22Rv1 (cell line): Measurements from ENCODE around the gene FEZF2.

ENCODE experiments used
- H3K27ac ChIP-seq: fragments of 450-650 bp; 2 replicates; pipeline ENCODE4 v1.5.1; 2017
- ZFX ChIP-seq: fragments of 450-650 bp; IDR thresholded peaks from 2 replicates; pipeline ENCODE4 v1.6.1; 2017; ENCODE audit warnings: antibody characterized with exemption, borderline replicate concordance
- TF ChIP-seq, protein P1 (sequence below): fragments of 450-650 bp; IDR thresholded peaks from 2 replicates; pipeline ENCODE4 v1.5.1; 2017; ENCODE audit warnings: mild to moderate bottlenecking

FEZF2 gene

DNA sequence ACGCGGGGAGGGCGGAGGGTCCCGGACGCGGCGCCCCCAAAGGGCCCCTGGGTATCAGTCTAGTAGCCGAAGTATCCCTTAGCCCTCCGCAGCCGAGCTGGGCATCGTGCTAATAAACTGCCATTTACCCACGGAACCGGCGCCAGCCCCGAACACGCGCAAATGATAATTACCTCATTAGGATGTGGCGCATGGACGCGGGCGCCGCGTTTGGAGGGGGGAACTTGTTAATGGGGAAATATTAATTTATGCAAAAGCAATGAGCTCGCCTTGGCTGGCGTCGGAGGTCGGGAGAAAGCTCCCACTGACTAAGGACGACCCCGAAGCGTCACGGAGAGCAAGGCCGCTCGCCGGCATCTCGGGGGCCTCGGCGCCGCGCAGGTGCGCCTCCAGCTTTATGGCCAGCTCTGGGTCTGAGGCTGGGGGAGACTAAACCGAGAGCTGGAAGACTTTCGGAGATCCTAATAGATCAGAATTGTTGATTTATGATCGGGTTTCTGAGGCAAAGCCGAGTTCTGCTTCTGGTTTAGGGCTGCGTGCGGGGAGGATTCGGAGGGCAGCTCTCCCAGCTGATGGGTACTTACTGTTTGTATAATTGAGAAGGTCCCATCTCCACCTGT, 474 bp upstream of the FEZF2 start:
- H3K27ac ChIP-seq: no peak overlapping the region
- no peak for TF ChIP-seq ZFX
- TF ChIP-seq, protein P1, sequence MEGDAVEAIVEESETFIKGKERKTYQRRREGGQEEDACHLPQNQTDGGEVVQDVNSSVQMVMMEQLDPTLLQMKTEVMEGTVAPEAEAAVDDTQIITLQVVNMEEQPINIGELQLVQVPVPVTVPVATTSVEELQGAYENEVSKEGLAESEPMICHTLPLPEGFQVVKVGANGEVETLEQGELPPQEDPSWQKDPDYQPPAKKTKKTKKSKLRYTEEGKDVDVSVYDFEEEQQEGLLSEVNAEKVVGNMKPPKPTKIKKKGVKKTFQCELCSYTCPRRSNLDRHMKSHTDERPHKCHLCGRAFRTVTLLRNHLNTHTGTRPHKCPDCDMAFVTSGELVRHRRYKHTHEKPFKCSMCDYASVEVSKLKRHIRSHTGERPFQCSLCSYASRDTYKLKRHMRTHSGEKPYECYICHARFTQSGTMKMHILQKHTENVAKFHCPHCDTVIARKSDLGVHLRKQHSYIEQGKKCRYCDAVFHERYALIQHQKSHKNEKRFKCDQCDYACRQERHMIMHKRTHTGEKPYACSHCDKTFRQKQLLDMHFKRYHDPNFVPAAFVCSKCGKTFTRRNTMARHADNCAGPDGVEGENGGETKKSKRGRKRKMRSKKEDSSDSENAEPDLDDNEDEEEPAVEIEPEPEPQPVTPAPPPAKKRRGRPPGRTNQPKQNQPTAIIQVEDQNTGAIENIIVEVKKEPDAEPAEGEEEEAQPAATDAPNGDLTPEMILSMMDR: no peak

DNA sequence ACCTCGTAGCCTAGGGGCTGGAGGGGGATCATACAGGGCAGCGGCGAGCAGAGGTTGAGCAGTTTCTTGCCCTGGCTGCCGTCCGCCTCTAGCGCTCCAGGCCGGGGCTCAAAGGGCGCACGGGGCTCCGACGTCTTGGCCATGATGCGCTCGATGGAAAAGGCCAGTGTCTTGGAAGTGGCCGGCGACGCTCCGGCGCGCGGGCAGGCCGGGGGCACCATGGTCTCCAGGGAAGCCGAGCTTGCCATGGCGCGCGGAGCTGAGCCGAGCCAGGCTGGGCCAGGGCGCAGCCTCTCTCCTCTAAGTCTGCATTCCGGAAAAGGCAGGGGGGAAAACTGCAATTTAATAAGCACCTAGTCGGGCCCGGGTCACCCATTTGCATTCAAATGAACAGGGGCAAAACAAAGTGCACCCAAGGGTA, 719 bp downstream of the FEZF2 start:
- no peak for TF ChIP-seq ZFX
- TF ChIP-seq, protein P1: no peak
- no peak overlapping the region for H3K27ac ChIP-seq

DNA sequence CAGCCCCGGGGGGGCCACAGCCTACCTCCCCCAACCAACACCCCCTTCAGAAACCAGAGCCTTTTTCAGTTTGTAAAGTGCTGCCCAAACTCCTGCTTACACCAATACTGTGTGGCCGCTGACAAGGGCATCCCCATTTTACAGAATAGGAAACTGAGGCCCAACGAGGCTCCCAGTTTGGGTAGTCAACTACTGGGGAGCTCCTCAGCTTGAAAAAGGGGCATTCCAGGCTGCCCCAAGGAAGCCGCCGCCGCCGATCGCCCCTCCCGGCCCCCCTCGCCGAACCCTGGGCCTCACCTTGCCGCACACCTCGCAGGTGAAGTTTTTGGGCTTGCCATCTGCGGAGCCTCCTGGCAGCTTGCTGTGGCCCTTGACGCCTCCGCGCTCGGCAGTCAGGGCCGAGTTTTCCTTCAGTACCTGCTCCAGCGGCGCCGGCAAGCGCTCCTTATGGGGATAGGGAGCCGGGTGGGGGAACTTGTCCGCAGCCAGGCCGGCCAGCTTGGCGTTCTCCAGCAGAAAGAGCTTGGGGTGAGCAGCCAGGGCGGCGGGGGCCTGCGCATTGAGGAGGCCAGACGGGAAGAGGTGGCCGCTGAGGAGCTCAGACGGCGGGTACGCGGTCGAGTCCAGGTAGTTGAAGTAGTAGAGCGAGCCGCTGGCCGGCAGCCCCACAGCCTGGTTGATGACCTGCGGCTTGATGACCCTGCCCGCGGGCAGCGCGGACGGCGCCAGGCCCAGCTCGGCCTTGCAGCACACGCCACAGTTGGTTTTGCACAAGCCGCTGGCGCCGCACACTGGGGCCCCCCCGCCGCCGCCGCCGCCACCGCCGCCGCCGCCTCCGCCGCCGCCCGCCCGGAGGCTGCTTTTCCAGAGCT, 1.4 kb downstream of the FEZF2 start:
- no peak for TF ChIP-seq ZFX
- TF ChIP-seq, protein P1: no peak
- no peak overlapping the region for H3K27ac ChIP-seq

DNA sequence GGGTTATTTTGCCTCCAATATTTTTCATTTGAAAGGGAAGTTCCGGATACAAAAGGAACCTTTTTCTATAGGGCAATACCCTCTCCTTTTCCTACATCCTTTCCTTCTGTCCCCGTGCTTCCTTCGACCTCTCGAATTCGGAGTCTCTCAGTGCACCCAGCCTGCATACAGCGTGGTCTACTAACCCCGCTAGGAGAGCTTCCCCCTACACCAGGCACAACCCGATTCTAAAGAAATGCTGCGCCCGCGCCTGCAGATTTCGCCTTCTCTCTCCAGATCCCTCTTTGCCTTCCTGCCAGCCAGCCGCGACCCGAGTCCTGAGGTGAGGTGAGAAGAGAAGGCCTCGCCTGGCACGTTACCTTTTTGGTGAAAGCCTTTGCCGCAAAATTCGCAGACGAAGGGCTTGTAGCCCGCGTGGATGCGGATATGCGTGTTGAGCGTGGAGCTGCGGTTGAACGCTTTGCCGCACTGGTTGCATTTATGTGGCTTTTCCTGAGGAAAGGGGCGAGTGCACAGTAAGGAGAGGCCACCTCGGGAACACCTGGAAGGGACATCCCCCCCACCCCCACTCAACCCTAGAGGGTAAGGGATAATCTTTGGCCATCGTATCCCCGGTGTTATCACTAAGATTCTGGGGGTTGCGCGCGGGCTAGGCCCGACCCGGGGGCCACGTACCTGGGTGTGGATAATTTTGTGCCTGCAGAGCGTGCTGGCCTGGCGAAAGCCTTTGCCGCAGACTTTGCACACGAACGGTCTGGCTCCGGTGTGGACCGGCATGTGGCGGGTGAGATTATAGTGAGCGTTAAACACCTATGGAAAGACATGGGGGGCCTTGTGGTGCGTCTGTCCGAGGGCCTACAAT, 2.3 kb downstream of the FEZF2 start:
- TF ChIP-seq ZFX: no peak
- TF ChIP-seq, protein P1: no peak
- no peak overlapping the region for H3K27ac ChIP-seq

DNA sequence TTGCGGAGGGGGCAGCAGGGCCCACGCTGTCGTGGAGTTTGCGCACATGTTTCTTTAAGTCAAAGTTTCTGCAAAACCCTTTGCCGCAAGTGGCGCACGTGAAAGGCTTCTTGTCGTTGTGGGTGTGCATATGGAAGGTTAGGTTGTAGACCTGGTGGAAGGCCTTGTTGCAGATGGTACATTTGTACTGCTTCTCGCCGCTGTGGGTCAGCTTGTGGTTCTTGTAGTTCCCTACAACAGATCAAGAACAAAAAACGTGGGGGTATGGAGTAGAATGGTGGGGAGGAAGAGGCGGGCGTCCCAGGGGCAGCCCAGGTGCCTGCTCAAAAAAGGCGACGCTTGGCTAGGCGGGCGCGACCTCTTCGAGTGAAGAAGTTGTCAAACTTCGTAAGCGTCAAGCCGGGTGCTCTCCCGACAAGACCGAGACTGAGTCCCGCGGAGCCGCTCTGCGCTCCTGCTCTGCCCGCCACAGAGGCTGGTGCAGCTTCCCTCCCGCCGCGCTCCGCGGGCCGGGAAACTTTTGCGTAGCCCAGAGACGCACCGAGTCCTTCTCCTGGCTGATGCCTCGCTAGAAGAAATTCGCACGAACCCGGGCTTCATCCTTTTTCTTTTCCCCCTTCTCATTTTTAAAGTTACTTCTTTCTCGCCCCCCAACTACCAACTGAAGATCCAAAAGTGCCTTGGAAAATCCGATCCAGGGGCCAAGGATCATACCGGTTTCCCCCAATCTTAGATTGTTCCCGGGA, 3.1 kb downstream of the FEZF2 start:
- TF ChIP-seq, protein P1: no peak
- no peak for TF ChIP-seq ZFX
- no peak overlapping the region for H3K27ac ChIP-seq

DNA sequence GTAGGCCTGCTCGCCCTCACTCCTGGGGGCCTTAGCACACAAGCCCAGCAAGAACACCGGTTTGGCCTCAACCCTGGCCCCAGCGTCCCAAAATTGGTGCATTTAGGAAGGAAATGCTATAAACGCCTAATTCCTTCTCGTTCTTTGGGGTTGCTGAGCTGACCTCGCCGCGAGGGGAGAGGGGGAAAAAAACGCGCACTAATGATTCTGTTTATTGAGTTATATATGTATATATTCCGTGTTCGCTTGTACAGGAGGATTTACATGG, 3.9 kb downstream of the FEZF2 start:
- no peak for TF ChIP-seq ZFX
- TF ChIP-seq, protein P1: no peak

More for the DNA sequence above, 3.9 kb downstream of the FEZF2 start:
- H3K27ac ChIP-seq: no peak overlapping the region
